ENCODE data around the gene LPAR1. TPM values are rescaled to one million over a fixed set of nuclear protein-coding genes. Genes with fewer than 3 reads are reported as not detected.
A peak's percentile ranks its signal among the peaks of the same experiment; 100 is the strongest.

LPAR1 gene
- total and polyA plus RNA-seq, 10 donors: 8.1 to 63.8 (median 34.4) TPM

- 32 to 38% (median 35%) methylated on average over 6 of the region's 6 CpGs for WGBS, 5 donors
- intact Hi-C loops (cut with DNase I; ENCODE audit: low total_unique reads): no loop called here
- H3K4me3 ChIP-seq: no peak overlapping the region
- H3K36me3 ChIP-seq: no peaks in the 10 kb centered on the region
- no peak for TF ChIP-seq POLR2AphosphoS5 (IDR thresholded peaks at IDR 0.05)
- no peak for TF ChIP-seq POLR2A (IDR thresholded peaks at IDR 0.05)
- no peak for TF ChIP-seq CTCF (IDR thresholded peaks at IDR 0.05 in 8 of 11, conservative IDR thresholded peaks at IDR 0.05 in 3 of 11)
- H3K27me3 ChIP-seq (replicated peaks in 1 of 7): no peaks in the 10 kb centered on the region
- DNase-seq: no peak
- no peaks in the 10 kb centered on the region for H3K9me3 ChIP-seq
- peaks cover 0 to 24% (median 5%) of the 10 kb centered on the region in 6 donors for H3K4me1 ChIP-seq
- H3K27ac ChIP-seq: peak overlapping the region in 5 of 8 donors; percentile 25 to 49 (median 32)
Observed at GRCh38 chr9:110995420-110996340, 42.6 kb downstream of the LPAR1 start.

GRCh38 chr9:110994771-110995241, 43.5 kb downstream of the LPAR1 start:
- Histone ChIP-seq H3K4me3 (no peak overlapping the region), H3K9me3 (no peaks in the 10 kb centered on the region), H3K27me3 (replicated peaks in 1 of 7) (no peaks in the 10 kb centered on the region), H3K27ac (peak overlapping the region in 3 of 8 donors; percentile 2 to 49 (median 43)), H3K4me1 (peaks cover 0 to 24% (median 5%) of the 10 kb centered on the region in 6 donors), H3K36me3 (no peaks in the 10 kb centered on the region)
- no peak for DNase-seq
- TF ChIP-seq POLR2A (IDR thresholded peaks at IDR 0.05) (no peak), CTCF (IDR thresholded peaks at IDR 0.05 in 8 of 11, conservative IDR thresholded peaks at IDR 0.05 in 3 of 11) (no peak), POLR2AphosphoS5 (IDR thresholded peaks at IDR 0.05) (no peak)
- WGBS, 5 donors: 23 to 30% (median 27%) methylated on average over 4 of the region's 4 CpGs
- intact Hi-C loops (cut with DNase I; ENCODE audit: low total_unique reads): no loop called here

GRCh38 chr9:110990481-110990880, 47.8 kb downstream of the LPAR1 start:
- no peak for DNase-seq
- intact Hi-C loops (cut with DNase I; ENCODE audit: low total_unique reads): no loop called here
- Histone ChIP-seq H3K9me3 (peaks cover 0 to 4% (median 0%) of the 10 kb centered on the region in 8 donors), H3K27me3 (replicated peaks in 1 of 7) (no peaks in the 10 kb centered on the region), H3K4me1 (peaks cover 0 to 15% (median 3%) of the 10 kb centered on the region in 6 donors), H3K27ac (no peak overlapping the region), H3K36me3 (no peaks in the 10 kb centered on the region), H3K4me3 (no peak overlapping the region)
- 89 to 96% (median 92%) methylated on average over 2 of the region's 2 CpGs for WGBS, 5 donors
- no peak for TF ChIP-seq POLR2A (IDR thresholded peaks at IDR 0.05)
- no peak for TF ChIP-seq CTCF (IDR thresholded peaks at IDR 0.05 in 8 of 11, conservative IDR thresholded peaks at IDR 0.05 in 3 of 11)
- no peak for TF ChIP-seq POLR2AphosphoS5 (IDR thresholded peaks at IDR 0.05)

- no peak for TF ChIP-seq CTCF (IDR thresholded peaks at IDR 0.05 in 8 of 11, conservative IDR thresholded peaks at IDR 0.05 in 3 of 11)
- TF ChIP-seq POLR2AphosphoS5 (IDR thresholded peaks at IDR 0.05): no peak
- TF ChIP-seq POLR2A (IDR thresholded peaks at IDR 0.05): no peak
- intact Hi-C loops (cut with DNase I; ENCODE audit: low total_unique reads): no loop called here
- no peak overlapping the region for H3K27ac ChIP-seq
- H3K4me1 ChIP-seq: no peaks in the 10 kb centered on the region
- no peaks in the 10 kb centered on the region for H3K36me3 ChIP-seq
- no peaks in the 10 kb centered on the region for H3K27me3 ChIP-seq (replicated peaks in 1 of 7)
- no peak for DNase-seq
- WGBS, 5 donors: 75 to 91% (median 80%) methylated on average over 1 of the region's 1 CpG
- H3K9me3 ChIP-seq: peaks cover 0 to 4% (median 0%) of the 10 kb centered on the region in 8 donors
- H3K4me3 ChIP-seq: no peak overlapping the region
Observed at GRCh38 chr9:110986529-110986928, 51.7 kb downstream of the LPAR1 start.
